Mesendoderm (in vitro differentiated cells): ENCODE results near the gene DNAJB5.
A peak's percentile ranks its signal among the peaks of the same experiment; 100 is the strongest.
"Not testable (repeated sequence)": the region's sequence is repeated elsewhere in the genome, so short reads cannot be mapped to it uniquely, and the experiment has no call there.

Source experiments
- DNase-seq: peaks from one replicate; pipeline ENCODE4 v3.0.0; 2013
- H2AK5ac ChIP-seq: 2 replicates; pipeline ENCODE4 v1.6.1; 2013; ENCODE audit warnings: low read length, inconsistent platforms
- H2BK120ac ChIP-seq: 2 replicates; pipeline ENCODE4 v1.6.1; 2013; ENCODE audit warnings: low read depth, mild to moderate bottlenecking, low read length, moderate library complexity, mixed read lengths
- H2BK15ac ChIP-seq: replicated peaks from 2 replicates; pipeline ENCODE4 v1.6.1; 2013; ENCODE audit warnings: low read depth, mild to moderate bottlenecking, moderate library complexity
- H2BK5ac ChIP-seq: 2 replicates; pipeline ENCODE4 v1.6.1; 2013; ENCODE audit warnings: low read length, inconsistent platforms
- H3K18ac ChIP-seq: 2 replicates; pipeline ENCODE4 v1.6.1; 2013; ENCODE audit warnings: mild to moderate bottlenecking, low read length, mixed read lengths
- H3K23ac ChIP-seq: one replicate; pipeline ENCODE4 v1.6.1; 2013; ENCODE audit warnings: low read length
- H3K27ac ChIP-seq: 2 replicates; pipeline ENCODE4 v1.5.1; 2013; ENCODE audit warnings: low read depth, mild to moderate bottlenecking, inconsistent platforms, low read length, moderate library complexity
- H3K27me3 ChIP-seq: 2 replicates; pipeline ENCODE4 v1.6.1; 2013; ENCODE audit warnings: low read length, control low read depth, mild to moderate bottlenecking, inconsistent platforms; ENCODE audit not compliant: insufficient read depth, poor library complexity
- H3K36me3 ChIP-seq: 2 replicates; pipeline ENCODE4 v1.6.1; 2013; ENCODE audit warnings: low read length, inconsistent platforms; ENCODE audit not compliant: control insufficient read depth, insufficient read depth
- H3K4ac ChIP-seq: one replicate; pipeline ENCODE4 v1.6.1; 2013; ENCODE audit warnings: low read depth, mild to moderate bottlenecking, low read length, moderate library complexity
- H3K4me1 ChIP-seq: 2 replicates; pipeline ENCODE4 v1.6.1; 2013; ENCODE audit warnings: low read depth, low read length, inconsistent platforms; ENCODE audit not compliant: control insufficient read depth
- H3K4me2 ChIP-seq: 2 replicates; pipeline ENCODE4 v1.6.1; 2013; ENCODE audit warnings: low read length
- H3K4me3 ChIP-seq: 2 replicates; pipeline ENCODE4 v1.5.1; 2013; ENCODE audit warnings: mild to moderate bottlenecking, low read length
- H3K56ac ChIP-seq: one replicate; pipeline ENCODE4 v1.6.1; 2013; ENCODE audit warnings: low read length
- H3K79me1 ChIP-seq: 2 replicates; pipeline ENCODE4 v1.6.1; 2013; ENCODE audit warnings: low read length, inconsistent platforms
- H3K79me2 ChIP-seq: 2 replicates; pipeline ENCODE4 v1.6.1; 2013; ENCODE audit warnings: mild to moderate bottlenecking, low read length; ENCODE audit not compliant: control insufficient read depth, insufficient read depth
- H3K9ac ChIP-seq: 2 replicates; pipeline ENCODE4 v1.6.1; 2013; ENCODE audit warnings: low read length, inconsistent platforms
- H4K5ac ChIP-seq: one replicate; pipeline ENCODE4 v1.6.1; 2013; ENCODE audit warnings: low read length
- H4K8ac ChIP-seq: one replicate; pipeline ENCODE4 v1.6.1; 2013; ENCODE audit warnings: low read depth, mild to moderate bottlenecking, control low read depth, low read length, moderate library complexity
- WGBS: extraction: QIAGEN DNeasy Blood & Tissue Kit; methylation state at CpG from one replicate; pipeline ENCODE4 v1.1.7; 2013; ENCODE audit warnings: low lambda C conversion rate, missing lambda C conversion rate; ENCODE audit not compliant: insufficient coverage; ENCODE audit errors: extremely low coverage; 5-methylcytosine and 5-hydroxymethylcytosine counted together

DNAJB5 gene

DNA sequence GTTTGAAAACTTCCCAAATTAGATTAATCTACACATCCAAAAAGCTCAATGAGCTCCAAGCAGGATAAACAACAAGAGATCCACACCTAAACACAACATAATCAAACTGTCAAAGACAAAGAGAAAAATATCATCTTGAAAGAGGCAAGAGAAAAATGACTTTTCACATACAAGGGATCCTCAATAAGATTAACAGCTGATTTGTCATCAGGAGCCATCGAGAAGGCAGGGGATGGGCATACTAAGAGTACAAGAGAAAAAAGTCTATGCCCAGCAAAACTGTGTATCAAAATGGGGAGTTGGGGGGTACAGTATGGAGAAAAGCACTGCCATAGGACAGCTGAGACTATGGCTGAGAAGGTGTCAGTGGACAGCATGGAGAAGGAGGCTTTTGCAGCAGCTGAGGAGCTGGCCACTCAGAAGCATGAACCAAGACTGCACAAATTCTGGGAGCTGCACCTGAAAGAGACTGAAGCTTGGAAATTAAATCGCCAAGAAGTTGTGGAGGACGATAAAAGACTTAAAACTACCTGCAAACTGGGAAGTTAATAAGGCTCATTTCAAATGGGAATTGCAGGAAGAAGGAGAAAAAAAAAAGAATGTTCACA lies 20.9 kb downstream of the DNAJB5 start:
- no peak overlapping the region for H4K5ac ChIP-seq
- no peak overlapping the region for H3K4me2 ChIP-seq
- no peak overlapping the region for H4K8ac ChIP-seq
- H3K27me3 ChIP-seq = no peaks in the 10 kb centered on the region
- H3K18ac ChIP-seq = no peak overlapping the region
- H3K36me3 ChIP-seq = no peaks in the 10 kb centered on the region
- H3K79me1 ChIP-seq = no peaks in the 10 kb centered on the region
- H3K4ac ChIP-seq = no peak overlapping the region
- no peak overlapping the region for H3K4me3 ChIP-seq
- H3K27ac ChIP-seq = no peak overlapping the region
- H3K23ac ChIP-seq = no peak overlapping the region
- H3K4me1 ChIP-seq = no peaks in the 10 kb centered on the region
- no peak overlapping the region for H2BK5ac ChIP-seq
- no peak overlapping the region for H2BK15ac ChIP-seq
- no peak overlapping the region for H2AK5ac ChIP-seq
- H3K79me2 ChIP-seq = no peaks in the 10 kb centered on the region
- WGBS = no CpG with 5 or more reads among the region's 3 CpGs
- no peak overlapping the region for H3K9ac ChIP-seq
- DNase-seq = no peak
- no peak overlapping the region for H3K56ac ChIP-seq
- H2BK120ac ChIP-seq = no peak overlapping the region

DNA sequence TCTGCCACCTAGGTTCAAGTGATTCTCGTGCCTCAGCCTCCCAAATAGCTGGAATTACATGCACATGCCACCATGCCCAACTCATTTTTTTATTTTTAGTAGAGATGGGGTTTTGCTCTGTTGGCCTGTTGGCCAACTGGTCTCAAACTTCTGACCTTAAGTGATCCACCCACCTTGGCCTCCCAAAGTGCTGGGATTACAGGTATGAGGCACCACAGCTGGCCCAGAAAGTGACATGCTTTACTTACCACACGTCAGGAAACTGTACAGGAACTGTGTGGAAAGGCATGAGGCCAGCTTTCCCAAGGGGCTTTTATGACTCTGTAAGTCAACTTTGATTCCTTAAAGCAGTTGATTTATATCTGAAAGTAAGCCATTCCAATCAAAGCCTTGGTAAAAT lies 25.0 kb downstream of the DNAJB5 start:
- H3K4me2 ChIP-seq = no peak overlapping the region
- DNase-seq = no peak
- no peak overlapping the region for H3K4me3 ChIP-seq
- H3K79me2 ChIP-seq = no peaks in the 10 kb centered on the region
- H2BK5ac ChIP-seq = no peak overlapping the region
- no peak overlapping the region for H3K23ac ChIP-seq
- no peaks in the 10 kb centered on the region for H3K27me3 ChIP-seq
- no peak overlapping the region for H2BK15ac ChIP-seq
- H3K56ac ChIP-seq = no peak overlapping the region
- H4K8ac ChIP-seq = no peak overlapping the region
- H3K27ac ChIP-seq = no peak overlapping the region
- H3K18ac ChIP-seq = no peak overlapping the region
- H3K36me3 ChIP-seq = no peaks in the 10 kb centered on the region
- no peak overlapping the region for H4K5ac ChIP-seq
- WGBS = no CpG with 5 or more reads among the region's 2 CpGs
- H3K4ac ChIP-seq = no peak overlapping the region
- no peaks in the 10 kb centered on the region for H3K79me1 ChIP-seq
- H3K9ac ChIP-seq = no peak overlapping the region
- H3K4me1 ChIP-seq = no peaks in the 10 kb centered on the region
- H2AK5ac ChIP-seq = no peak overlapping the region
- H2BK120ac ChIP-seq = no peak overlapping the region

DNA sequence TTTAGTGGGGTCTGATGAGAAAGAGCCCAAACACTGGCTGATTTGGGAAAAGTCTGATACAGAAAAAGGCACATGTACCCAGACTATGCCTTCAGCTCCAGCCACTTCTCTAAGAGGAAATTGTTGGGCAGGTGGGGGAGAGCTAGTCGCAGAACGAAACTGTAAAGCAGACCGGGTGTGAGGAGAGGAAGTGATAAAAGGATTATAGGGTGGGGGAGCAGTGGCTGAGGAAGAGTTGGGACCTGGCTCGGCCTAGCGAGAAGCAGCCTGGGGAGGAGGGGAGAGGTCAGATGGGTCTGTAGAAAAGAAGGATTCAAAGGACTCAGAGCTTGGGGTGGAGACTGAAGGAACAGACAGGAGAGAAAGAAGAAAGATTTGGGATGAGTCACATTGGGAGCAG lies 33.9 kb downstream of the DNAJB5 start:
- DNase-seq = peak; percentile 55
- H2BK120ac ChIP-seq, H3K18ac ChIP-seq, H3K4ac ChIP-seq, H2BK5ac ChIP-seq, H3K36me3 ChIP-seq, H3K4me2 ChIP-seq, H4K5ac ChIP-seq, H3K4me3 ChIP-seq, H3K56ac ChIP-seq, H3K79me2 ChIP-seq, H3K79me1 ChIP-seq, H3K4me1 ChIP-seq, H2BK15ac ChIP-seq, H3K23ac ChIP-seq, H3K9ac ChIP-seq, H3K27me3 ChIP-seq, H4K8ac ChIP-seq, H2AK5ac ChIP-seq: not testable (repeated sequence)
- H3K27ac ChIP-seq = peak overlapping the region; percentile 83
- no CpG with 5 or more reads among the region's 5 CpGs for WGBS

DNA sequence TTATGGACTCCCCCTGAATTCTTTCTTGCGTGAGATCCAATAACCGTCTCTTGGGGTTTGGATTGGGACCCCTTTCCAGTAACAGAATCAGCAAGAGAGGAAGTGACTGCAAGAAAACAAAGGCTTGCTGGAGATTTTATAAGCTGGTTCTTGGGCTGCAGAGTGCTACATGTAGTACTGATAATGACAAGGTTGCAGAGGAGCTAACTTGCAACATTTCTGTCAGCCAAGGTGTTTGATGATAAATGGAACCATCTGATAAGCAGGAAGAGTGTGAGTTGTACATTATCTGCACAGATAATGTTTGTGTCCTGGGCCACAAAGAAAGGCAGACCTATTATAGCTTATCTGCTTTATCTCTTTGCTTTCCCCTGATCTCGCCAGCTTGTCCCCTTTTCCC lies 37.1 kb downstream of the DNAJB5 start:
- no peaks in the 10 kb centered on the region for H3K4me1 ChIP-seq
- DNase-seq = peak; percentile 90
- H2BK120ac ChIP-seq = no peak overlapping the region
- H4K5ac ChIP-seq = no peak overlapping the region
- H3K4ac ChIP-seq = no peak overlapping the region
- no peak overlapping the region for H2AK5ac ChIP-seq
- H3K56ac ChIP-seq = peak overlapping the region; percentile 6
- H3K18ac ChIP-seq = peak overlapping the region; percentile 47
- no peaks in the 10 kb centered on the region for H3K27me3 ChIP-seq
- H2BK5ac ChIP-seq = peak overlapping the region; percentile 76
- no peak overlapping the region for H3K4me3 ChIP-seq
- H3K36me3 ChIP-seq = no peaks in the 10 kb centered on the region
- no peak overlapping the region for H2BK15ac ChIP-seq
- no CpG with 5 or more reads among the region's 3 CpGs for WGBS
- peak overlapping the region; percentile 92 for H3K27ac ChIP-seq
- H3K4me2 ChIP-seq = no peak overlapping the region
- no peak overlapping the region for H3K9ac ChIP-seq
- no peak overlapping the region for H4K8ac ChIP-seq
- no peak overlapping the region for H3K23ac ChIP-seq
- no peaks in the 10 kb centered on the region for H3K79me2 ChIP-seq
- H3K79me1 ChIP-seq = no peaks in the 10 kb centered on the region

DNA sequence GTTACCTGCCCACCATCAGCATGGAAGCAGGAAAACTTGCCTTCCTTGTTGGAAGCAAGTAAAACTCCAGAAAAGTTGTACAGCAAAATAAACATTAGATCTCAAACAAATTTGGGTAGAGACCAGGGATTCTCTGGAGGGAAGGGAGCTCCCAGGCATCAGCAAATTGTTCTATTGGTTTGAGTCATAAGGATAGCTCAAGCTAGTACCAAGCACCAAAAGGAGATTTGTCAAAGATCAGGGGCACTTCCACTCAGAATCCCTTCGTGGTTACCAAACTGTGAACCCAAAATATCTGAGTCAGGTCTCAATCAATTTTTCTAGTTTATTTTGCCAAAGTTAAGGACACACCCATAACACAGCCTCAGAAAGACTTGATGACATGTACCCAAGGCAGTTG lies 37.8 kb downstream of the DNAJB5 start:
- Histone ChIP-seq H3K23ac (no peak overlapping the region), H3K27ac (peak overlapping the region; percentile 71), H3K27me3 (no peaks in the 10 kb centered on the region), H3K4ac (peak overlapping the region; percentile 66), H3K4me2 (no peak overlapping the region), H3K79me1 (no peaks in the 10 kb centered on the region), H3K4me1 (no peaks in the 10 kb centered on the region), H3K56ac (peak overlapping the region; percentile 8), H2BK15ac (no peak overlapping the region), H2BK120ac (peak overlapping the region; percentile 74), H2BK5ac (peak overlapping the region; percentile 63), H3K9ac (no peak overlapping the region), H3K18ac (peak overlapping the region; percentile 85), H2AK5ac (no peak overlapping the region), H3K36me3 (no peaks in the 10 kb centered on the region), H4K5ac (no peak overlapping the region), H3K4me3 (no peak overlapping the region), H4K8ac (peak overlapping the region; percentile 99), H3K79me2 (no peaks in the 10 kb centered on the region)
- no peak for DNase-seq
- WGBS = no CpG with 5 or more reads among the region's 1 CpG

DNA sequence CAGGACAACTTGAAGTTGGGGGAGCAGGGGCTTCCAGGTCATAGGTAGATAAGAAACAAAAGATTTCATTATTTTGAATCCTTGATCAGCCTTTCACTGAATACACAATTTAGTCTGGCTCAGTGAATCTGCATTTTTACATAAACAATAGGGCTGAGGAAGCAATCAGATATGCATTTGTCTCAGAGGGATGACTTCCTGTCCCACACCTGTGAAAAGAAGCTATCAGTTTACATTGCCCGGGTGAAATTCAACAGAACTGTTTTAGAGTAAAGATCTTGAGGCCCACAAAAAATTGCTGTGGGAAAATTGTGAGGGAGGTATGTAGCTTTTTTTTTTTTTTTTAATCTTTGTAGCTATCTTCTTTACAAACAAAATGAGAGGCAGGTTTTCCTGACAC lies 38.3 kb downstream of the DNAJB5 start:
- H3K4me1 ChIP-seq = no peaks in the 10 kb centered on the region
- no peak overlapping the region for H3K9ac ChIP-seq
- H3K79me1 ChIP-seq = no peaks in the 10 kb centered on the region
- H3K4ac ChIP-seq = no peak overlapping the region
- H2BK120ac ChIP-seq = peak overlapping the region; percentile 74
- no peak overlapping the region for H2AK5ac ChIP-seq
- no peak overlapping the region for H4K8ac ChIP-seq
- H3K56ac ChIP-seq = peak overlapping the region; percentile 8
- H3K23ac ChIP-seq = no peak overlapping the region
- no peak overlapping the region for H3K4me2 ChIP-seq
- no CpG with 5 or more reads among the region's 1 CpG for whole genome bisulfite sequencing
- H4K5ac ChIP-seq = no peak overlapping the region
- H3K4me3 ChIP-seq = no peak overlapping the region
- H3K79me2 ChIP-seq = no peaks in the 10 kb centered on the region
- H3K27me3 ChIP-seq = no peaks in the 10 kb centered on the region
- peak; percentile 73 for DNase-seq
- peak overlapping the region; percentile 63 for H2BK5ac ChIP-seq
- no peaks in the 10 kb centered on the region for H3K36me3 ChIP-seq
- peak overlapping the region; percentile 71 for H3K27ac ChIP-seq
- H2BK15ac ChIP-seq = no peak overlapping the region
- H3K18ac ChIP-seq = peak overlapping the region; percentile 85
